GM18507 (cell line): Measurements from ENCODE around the gene THADA.
A peak's percentile ranks its signal among the peaks of the same experiment; 100 is the strongest.

ENCODE experiments used
- DNase-seq: peaks from one replicate; pipeline ENCODE4 v3.0.0; 2011; ENCODE audit warnings: low read depth; ENCODE audit not compliant: insufficient read length; ENCODE audit errors: extremely low spot score
- FAIRE-seq: peaks from 2 replicates; lab custom pipeline; 2011; peaks lifted over from hg19 to GRCh38; lab: Jason Lieb, UNC

The THADA gene

DNA sequence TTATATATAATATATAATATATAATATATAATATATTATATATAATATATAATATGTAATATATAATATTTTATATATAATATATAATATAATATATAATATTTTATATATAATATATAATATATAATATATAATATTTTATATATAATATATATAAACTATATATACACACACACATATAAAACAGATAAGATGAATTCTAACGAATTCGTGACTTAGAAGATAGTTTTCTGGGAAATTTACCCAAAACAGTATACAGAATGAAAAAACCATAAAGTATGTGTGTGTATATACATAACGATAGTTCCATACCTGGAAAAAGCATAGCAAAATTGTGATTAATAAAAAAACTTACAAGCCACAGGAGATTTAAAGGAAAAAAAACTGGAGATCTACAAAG is 80.6 kb downstream of the THADA start:
- FAIRE-seq, result no peak
- DNase-seq, result no peak

DNA sequence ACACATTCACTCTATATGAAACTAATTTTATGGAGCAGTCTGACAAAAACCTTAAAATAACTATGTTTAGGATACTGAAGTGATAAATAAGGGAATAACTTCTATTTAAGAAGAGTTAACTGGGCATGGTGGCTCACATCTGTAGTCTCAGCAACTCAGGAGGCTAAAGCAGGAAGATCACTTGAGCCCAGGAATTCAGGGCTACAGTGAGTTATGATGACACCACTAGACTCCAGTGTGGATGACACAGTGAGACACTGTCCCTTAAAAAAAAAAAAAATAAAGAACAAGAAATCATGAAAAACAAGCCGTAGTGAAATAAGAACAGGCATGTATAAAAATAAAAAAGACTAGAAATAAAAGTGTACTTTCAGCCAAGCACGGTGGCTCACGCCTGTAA is 82.0 kb downstream of the THADA start:
- DNase-seq (no peak), FAIRE-seq (peak; percentile 55)

DNA sequence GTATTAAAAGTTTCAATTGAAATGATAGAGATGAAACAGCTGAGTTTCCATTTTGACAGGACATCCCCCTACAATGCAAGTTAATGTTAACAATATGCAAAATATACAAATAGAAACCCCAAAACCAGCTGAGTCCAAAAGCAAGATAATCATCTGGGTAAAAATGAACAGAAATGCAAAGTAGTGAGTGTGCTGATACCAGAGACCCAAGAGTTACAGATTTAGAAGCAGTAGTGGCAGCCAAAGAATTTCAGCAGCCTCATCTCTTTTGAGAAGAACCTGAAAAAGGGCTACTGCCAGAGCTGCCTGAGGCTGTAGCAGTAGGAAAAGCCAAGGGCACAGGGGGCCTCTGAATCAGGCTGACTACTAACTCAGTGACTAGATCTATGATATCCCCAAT is 82.6 kb downstream of the THADA start:
- DNase-seq, result no peak
- peak; percentile 51 for FAIRE-seq

DNA sequence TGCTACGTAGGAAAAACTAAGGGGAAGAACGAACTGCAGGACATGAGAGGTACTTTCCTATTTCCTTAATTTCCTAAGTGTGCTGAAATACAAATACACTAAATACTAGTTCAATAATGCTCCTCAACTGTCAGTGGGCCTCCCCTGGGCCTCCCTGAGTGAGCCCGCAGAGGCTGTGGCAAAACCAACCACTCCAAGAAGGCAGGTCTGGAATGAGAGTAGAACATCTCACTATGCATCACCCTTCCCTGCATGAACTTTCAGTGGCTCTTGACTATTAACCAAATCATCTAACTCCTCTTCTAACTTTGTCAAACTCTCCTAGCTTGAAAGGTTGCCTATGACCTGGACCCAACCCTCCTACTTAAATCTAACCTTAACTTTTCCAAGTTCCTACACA is 84.6 kb downstream of the THADA start:
- DNase-seq, result no peak
- no peak for FAIRE-seq

DNA sequence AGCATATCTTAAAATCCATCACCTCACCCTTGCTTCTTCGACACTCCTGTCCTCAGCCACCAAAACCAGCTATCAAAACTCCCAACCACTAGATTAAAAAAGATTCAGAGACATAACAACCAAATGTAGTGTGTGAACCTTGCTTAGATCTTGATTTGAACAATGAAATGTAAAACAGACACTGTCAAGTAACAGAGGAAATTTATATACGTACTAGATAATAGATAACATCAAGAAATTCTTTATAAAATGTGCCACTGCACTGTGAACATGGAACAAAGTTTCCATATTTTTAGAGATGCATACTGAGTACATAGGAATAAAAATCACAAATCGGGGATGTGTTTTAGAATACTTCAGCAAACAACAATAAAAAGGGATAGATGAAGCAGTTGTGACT is 86.0 kb downstream of the THADA start:
- FAIRE-seq (peak; percentile 15), DNase-seq (no peak)

DNA sequence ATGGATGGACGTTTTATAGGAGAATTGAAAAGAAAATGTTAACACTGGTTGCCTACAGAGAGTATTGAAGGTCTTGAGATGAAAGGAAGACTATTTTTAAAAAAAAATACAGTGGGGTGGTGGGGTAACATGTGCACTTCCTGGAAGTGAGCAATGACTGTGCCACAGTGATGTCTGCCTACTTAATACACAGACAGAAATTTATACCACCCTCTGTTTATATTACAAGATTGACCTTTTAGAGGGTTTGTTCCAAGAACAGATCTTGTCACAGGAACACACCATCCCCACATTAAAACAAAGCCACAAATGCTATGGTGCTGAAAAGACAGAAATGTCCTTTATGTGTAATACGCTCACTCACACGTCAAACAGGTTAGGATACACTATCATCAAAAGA is 87.6 kb downstream of the THADA start:
- FAIRE-seq (no peak), DNase-seq (no peak)

- no peak for FAIRE-seq
- no peak for DNase-seq
Measured at GRCh38 chr2:43507137-43507536, 88.7 kb downstream of the THADA start.

GRCh38 chr2:43495727-43496126 is 100.1 kb downstream of the THADA start:
- FAIRE-seq (no peak), DNase-seq (no peak)

- FAIRE-seq (no peak), DNase-seq (no peak)
Measured at GRCh38 chr2:43493954-43494353, 101.9 kb downstream of the THADA start.

DNA sequence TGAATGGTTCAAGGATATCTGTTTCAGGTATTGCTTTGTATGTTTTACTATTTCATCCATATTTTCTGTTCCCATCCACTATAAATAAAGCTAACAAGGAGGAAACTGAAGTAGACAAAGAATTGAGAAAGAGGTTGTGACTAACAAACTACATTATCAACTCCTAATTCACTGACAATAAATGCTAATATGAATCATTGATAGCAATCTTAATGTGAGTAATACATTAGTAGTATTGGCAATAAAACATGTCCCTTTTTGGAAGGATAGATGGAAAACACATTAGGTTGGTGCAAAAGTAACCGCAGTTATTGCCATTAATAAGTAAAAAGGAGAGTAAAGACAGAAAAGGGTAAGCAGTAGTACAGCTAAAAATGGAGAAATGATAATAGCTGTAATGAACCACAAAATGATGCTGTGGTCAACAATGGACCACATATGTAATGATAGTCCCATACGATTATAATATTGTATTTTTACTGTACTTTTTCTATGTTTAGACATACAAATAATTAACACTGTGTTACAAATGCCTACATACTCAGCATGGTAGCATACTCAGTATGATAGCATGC is 104.7 kb downstream of the THADA start:
- DNase-seq (no peak), FAIRE-seq (no peak)

GRCh38 chr2:43490252-43490786 is 105.5 kb downstream of the THADA start:
- FAIRE-seq (peak; percentile 38), DNase-seq (no peak)

- FAIRE-seq (no peak), DNase-seq (no peak)
Measured at GRCh38 chr2:43488737-43489136, 107.1 kb downstream of the THADA start.

DNA sequence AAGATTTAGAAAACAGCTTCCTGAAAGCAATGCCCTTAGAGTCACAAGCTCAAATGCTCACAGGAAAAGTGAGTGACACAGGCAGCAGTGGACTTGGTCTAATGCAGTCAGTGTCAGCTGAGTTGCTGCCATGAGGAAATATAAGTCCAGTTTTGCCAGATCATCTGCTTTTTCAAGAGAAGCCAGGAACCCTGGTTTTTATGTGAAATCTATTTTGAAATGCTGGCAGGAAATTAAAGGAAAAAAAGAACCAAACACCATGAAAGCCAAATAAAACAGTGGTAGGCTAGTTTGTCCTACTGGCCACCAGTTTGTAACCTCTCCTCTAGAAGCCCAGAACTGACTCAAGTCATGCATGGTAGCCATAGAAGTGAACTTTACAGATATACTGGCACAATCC is 109.2 kb downstream of the THADA start:
- FAIRE-seq, result no peak
- no peak for DNase-seq

DNA sequence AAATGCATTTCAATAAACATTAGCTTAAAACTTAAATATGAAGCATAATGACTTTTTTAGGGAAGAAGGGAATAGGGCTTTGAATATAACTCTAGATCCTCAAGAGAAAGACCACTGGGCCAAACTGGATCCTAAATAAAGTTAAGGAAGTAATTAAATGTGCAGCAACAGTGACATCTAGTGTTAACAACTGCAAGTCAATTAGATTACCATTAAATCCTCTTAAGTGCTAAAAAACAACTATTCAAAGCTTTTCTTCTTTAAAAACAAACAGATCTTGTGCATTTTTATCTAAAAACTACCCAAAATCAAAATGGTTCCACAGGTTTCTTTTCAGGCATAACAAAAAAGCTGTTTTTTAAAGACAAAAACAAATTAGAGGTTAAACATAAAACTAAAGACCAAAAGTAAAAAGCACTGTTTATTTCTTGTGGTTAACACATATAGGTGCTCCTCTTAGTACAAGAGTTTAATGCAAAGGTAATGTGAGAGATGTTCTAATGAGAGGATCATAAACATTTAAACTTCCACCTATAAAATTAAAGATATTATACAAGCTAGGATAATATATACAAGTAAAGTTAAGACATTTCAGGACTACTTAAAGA is 111.4 kb downstream of the THADA start:
- DNase-seq, result no peak
- FAIRE-seq, result peak; percentile 87

GRCh38 chr2:43482961-43483360 is 112.9 kb downstream of the THADA start:
- DNase-seq (no peak), FAIRE-seq (peak; percentile 94)

DNA sequence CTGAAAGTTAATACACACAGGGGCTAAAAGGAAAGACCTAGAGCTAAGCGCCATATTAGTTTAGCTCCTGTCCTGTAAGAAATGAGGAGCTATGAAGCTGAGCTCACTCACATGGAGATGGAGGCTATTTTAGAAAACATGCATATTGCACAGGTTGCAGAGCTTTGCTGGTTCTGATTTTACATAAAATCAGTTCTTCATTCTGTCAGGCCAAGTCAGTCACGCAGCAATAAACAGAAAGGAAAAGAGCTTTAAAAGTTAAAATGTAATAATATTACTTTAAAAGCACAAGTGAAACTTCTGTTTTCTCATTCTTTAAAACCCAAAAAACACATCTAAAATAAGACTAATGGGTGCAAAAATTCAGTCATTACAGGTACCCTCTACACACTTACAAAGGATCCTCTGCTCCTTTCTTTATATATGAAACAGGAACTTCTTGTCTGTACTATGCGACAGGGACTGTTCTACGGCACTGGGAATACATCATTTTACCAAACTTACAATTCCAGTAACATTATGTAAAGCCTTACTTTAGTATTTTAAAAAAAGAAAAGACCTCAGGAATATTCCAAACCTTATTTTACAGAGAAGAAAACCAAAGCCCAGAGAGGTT is 113.8 kb downstream of the THADA start:
- FAIRE-seq, result no peak
- DNase-seq, result no peak

- no peak for DNase-seq
Measured at GRCh38 chr2:43480874-43481273, 115.0 kb downstream of the THADA start.

GRCh38 chr2:43478412-43479086 is 117.3 kb downstream of the THADA start:
- FAIRE-seq (peak; percentile 12), DNase-seq (no peak)

More at GRCh38 chr2:43480874-43481273, 115.0 kb downstream of the THADA start:
- FAIRE-seq, result no peak

GRCh38 chr2:43475922-43476321 is 119.9 kb downstream of the THADA start:
- FAIRE-seq, result no peak

DNA sequence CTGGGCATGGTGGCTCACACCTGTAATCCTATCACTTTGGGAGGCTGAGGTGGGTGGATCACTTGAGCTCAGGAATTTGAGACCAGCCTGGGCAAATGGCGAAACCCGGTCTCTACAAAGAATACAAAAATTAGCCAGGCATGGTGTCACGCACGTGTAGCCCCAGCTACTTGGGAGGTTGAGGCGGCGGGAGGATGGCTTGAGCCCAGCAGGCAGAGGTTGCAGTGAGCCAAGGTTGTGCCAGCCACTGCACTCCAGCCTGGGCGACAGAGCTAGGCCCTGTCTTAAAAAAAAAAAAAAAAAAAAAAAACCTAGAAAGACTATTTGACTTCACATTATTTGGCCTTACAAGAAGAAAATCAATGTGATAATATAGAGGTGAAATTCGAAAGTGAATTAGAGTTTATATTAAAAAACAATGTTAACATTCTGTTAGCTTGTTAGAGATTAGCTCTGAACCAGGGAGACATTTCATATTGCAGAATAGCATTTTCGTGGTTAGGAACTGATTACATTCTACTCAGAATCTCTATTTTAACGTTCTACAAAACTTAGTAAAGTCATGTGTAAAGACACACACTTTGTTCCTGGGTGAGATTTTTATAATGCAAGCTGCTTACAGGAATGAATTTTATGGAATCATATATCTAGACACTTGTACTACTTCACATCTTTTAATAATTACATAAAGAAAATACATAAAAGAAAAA is 120.5 kb downstream of the THADA start:
- DNase-seq (no peak), FAIRE-seq (no peak)

More at GRCh38 chr2:43475922-43476321, 119.9 kb downstream of the THADA start:
- no peak for DNase-seq
